Liver (tissue), 9 donors: ENCODE data around the gene TRPM8. TPM values are rescaled to one million over a fixed set of nuclear protein-coding genes. Genes with fewer than 3 reads are reported as not detected.

ENCODE experiments used
- DNase-seq: peaks from one replicate; pipeline ENCODE4 v3.0.0-alpha.2; 2017; ENCODE audit warnings: low spot score
- H3K27ac ChIP-seq, 2 donors: one replicate each; pipeline ENCODE4 v1.7.0; 2013; ENCODE audit warnings: inconsistent platforms in 2 of 2, low read length in 2 of 2, control low read depth in 1 of 2, low read depth in 1 of 2, mild to moderate bottlenecking in 1 of 2
- H3K27me3 ChIP-seq, 4 donors: one replicate each; pipeline versions ENCODE4 v1.6.1 to v1.7.0; 2013; ENCODE audit warnings: low read length in 3 of 4, inconsistent platforms in 1 of 4, mild to moderate bottlenecking in 1 of 4, moderate library complexity in 1 of 4; ENCODE audit not compliant: control insufficient read depth in 4 of 4, insufficient read depth in 4 of 4
- H3K36me3 ChIP-seq, 4 donors: one replicate each; pipeline versions ENCODE4 v1.6.1 to v1.7.0; 2013; ENCODE audit warnings: low read length in 3 of 4, mild to moderate bottlenecking in 3 of 4, low read depth in 1 of 4, moderate library complexity in 1 of 4; ENCODE audit not compliant: control insufficient read depth in 4 of 4, insufficient read depth in 3 of 4
- H3K4me1 ChIP-seq, 4 donors: one replicate each; pipeline versions ENCODE4 v1.6.1 to v1.7.0; 2013; ENCODE audit warnings: low read length in 3 of 4, mild to moderate bottlenecking in 3 of 4, moderate library complexity in 1 of 4; ENCODE audit not compliant: control insufficient read depth in 4 of 4, insufficient read depth in 4 of 4
- H3K4me3 ChIP-seq, 3 donors: one replicate each; pipeline versions ENCODE4 v1.6.1 to v1.7.0; 2013; ENCODE audit warnings: low read length in 3 of 3, control low read depth in 1 of 3, low read depth in 1 of 3, mild to moderate bottlenecking in 1 of 3
- H3K9ac ChIP-seq, 2 donors: one replicate each; pipeline ENCODE4 v1.7.0; 2013; ENCODE audit warnings: low read length in 2 of 2, mild to moderate bottlenecking in 2 of 2, moderate library complexity in 2 of 2, control low read depth in 1 of 2, low read depth in 1 of 2
- H3K9me3 ChIP-seq, 4 donors: one replicate each; pipeline versions ENCODE4 v1.6.1 to v1.7.0; 2013; ENCODE audit warnings: low read length in 3 of 4; ENCODE audit not compliant: control insufficient read depth in 4 of 4
- EGR1 ChIP-seq, 2 donors: IDR thresholded peaks; 2 replicates each; pipeline ENCODE4 v1.6.1; 2016 to 2018; ENCODE audit warnings: antibody characterized with exemption in 2 of 2, low read depth in 2 of 2
- FOXA1 ChIP-seq: IDR thresholded peaks from 2 replicates; pipeline ENCODE4 v1.6.1; 2016; ENCODE audit warnings: antibody characterized with exemption
- FOXA2 ChIP-seq: IDR thresholded peaks from 2 replicates; pipeline ENCODE4 v1.6.1; 2016; ENCODE audit warnings: antibody characterized with exemption
- GABPA ChIP-seq, 2 donors: IDR thresholded peaks in 1 of 2; conservative IDR thresholded peaks in 1 of 2; 2 replicates each; pipeline ENCODE4 v1.6.1; 2016; ENCODE audit warnings: antibody characterized with exemption in 2 of 2, mild to moderate bottlenecking in 1 of 2, moderate library complexity in 1 of 2
- HNF4A ChIP-seq, 2 donors: conservative IDR thresholded peaks; 2 replicates each; pipeline ENCODE4 v1.6.1; 2016; ENCODE audit warnings: antibody characterized with exemption in 2 of 2, mild to moderate bottlenecking in 2 of 2
- HNF4G ChIP-seq: IDR thresholded peaks from 2 replicates; pipeline ENCODE4 v1.6.1; 2016; ENCODE audit warnings: antibody characterized with exemption
- JUND ChIP-seq, 2 donors: IDR thresholded peaks; 2 replicates each; pipeline ENCODE4 v1.6.1; 2016; ENCODE audit warnings: antibody characterized with exemption in 2 of 2
- NR2F2 ChIP-seq: IDR thresholded peaks from 2 replicates; pipeline ENCODE4 v1.6.1; 2016; ENCODE audit warnings: antibody characterized with exemption
- RAD21 ChIP-seq, 2 donors: IDR thresholded peaks; 2 replicates each; pipeline ENCODE4 v1.6.1; 2016; ENCODE audit warnings: antibody characterized with exemption in 2 of 2, mild to moderate bottlenecking in 2 of 2
- RXRA ChIP-seq, 2 donors: IDR thresholded peaks; 2 replicates each; pipeline ENCODE4 v1.6.1; 2017 to 2018; ENCODE audit warnings: antibody characterized with exemption in 2 of 2, mild to moderate bottlenecking in 1 of 2
- SP1 ChIP-seq: IDR thresholded peaks from 2 replicates; pipeline ENCODE4 v1.6.1; 2018; ENCODE audit warnings: antibody characterized with exemption, mild to moderate bottlenecking
- TAF1 ChIP-seq: conservative IDR thresholded peaks from 2 replicates; pipeline ENCODE4 v1.6.1; 2016; ENCODE audit warnings: antibody characterized with exemption, mild to moderate bottlenecking
- YY1 ChIP-seq: IDR thresholded peaks from 2 replicates; pipeline ENCODE4 v1.6.1; 2016; ENCODE audit warnings: antibody characterized with exemption, mild to moderate bottlenecking
- WGBS: extraction: QIAGEN DNeasy Blood & Tissue Kit; methylation state at CpG from one replicate; pipeline ENCODE4 v1.1.7; 2013; 5-methylcytosine and 5-hydroxymethylcytosine counted together
- polyA plus RNA-seq, 2 donors: library from polyadenylated mRNA; stranded (reverse) in 1 of 2; unstranded in 1 of 2; fragments of 200-250 nt in 1 of 2; fragments of >200 nt in 1 of 2; fragmentation: Nextera tagmentation in 1 of 2; extraction: Ambion mirVana in 1 of 2; gene quantifications; one replicate each; pipeline versions ENCODE4 v1.2.1 to v1.2.3, GENCODE V29; 2013 to 2015
- total RNA-seq, 2 donors: library from RNA; depleted of rRNA; stranded (reverse); fragments of >200 nt; gene quantifications; one replicate each; pipeline ENCODE4 v1.2.3, GENCODE V29; 2014
- TF ChIP-seq, protein P1 (sequence below): IDR thresholded peaks from 2 replicates; pipeline ENCODE4 v1.6.1; 2016; ENCODE audit warnings: antibody characterized with exemption
- TF ChIP-seq, protein P2 (sequence below): IDR thresholded peaks from 2 replicates; pipeline ENCODE4 v1.6.1; 2016; ENCODE audit warnings: antibody characterized with exemption, mild to moderate bottlenecking
- TF ChIP-seq, protein P3 (sequence below): fragments of 150-350 bp; IDR thresholded peaks from 2 replicates; pipeline ENCODE4 v1.5.1; 2017; ENCODE audit warnings: improper control_type of control experiment, low read depth, low read length; ENCODE audit not compliant: missing input control
- TF ChIP-seq, protein P4 (sequence below): IDR thresholded peaks from 2 replicates; pipeline ENCODE4 v1.6.1; 2016; ENCODE audit warnings: antibody characterized with exemption
- TF ChIP-seq, protein P5 (sequence below): IDR thresholded peaks from 2 replicates; pipeline ENCODE4 v1.6.1; 2016; ENCODE audit warnings: antibody characterized with exemption
- donor health status: healthy.
- donor health status: healthy.
- donor health status: healthy.
- donor health status: healthy.
- donor health status: healthy.

Gene TRPM8
- total and polyA plus RNA-seq, 4 donors = 1.1 to 79.2 (median 33.2) TPM

DNA sequence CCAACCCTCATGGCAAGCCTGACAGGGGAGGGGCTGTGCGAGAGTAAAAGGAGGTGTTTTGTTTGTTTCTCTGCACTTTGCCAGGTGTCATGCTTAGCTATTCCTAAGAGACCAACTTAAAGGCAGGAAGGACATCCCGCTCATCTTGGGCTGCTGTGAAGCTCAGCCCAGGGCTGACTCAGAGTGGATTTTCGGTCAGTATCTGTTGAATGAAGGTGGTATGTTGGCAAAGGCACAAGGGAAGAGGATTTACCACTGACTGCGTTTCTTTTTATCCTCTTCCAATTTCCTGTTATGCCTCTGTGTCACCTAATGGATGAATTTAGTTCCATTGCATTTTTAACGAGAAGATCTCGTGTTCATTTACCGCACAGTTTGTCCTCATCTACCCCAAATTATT lies 18.9 kb downstream of the TRPM8 start (continued):
- TF ChIP-seq, protein P1, sequence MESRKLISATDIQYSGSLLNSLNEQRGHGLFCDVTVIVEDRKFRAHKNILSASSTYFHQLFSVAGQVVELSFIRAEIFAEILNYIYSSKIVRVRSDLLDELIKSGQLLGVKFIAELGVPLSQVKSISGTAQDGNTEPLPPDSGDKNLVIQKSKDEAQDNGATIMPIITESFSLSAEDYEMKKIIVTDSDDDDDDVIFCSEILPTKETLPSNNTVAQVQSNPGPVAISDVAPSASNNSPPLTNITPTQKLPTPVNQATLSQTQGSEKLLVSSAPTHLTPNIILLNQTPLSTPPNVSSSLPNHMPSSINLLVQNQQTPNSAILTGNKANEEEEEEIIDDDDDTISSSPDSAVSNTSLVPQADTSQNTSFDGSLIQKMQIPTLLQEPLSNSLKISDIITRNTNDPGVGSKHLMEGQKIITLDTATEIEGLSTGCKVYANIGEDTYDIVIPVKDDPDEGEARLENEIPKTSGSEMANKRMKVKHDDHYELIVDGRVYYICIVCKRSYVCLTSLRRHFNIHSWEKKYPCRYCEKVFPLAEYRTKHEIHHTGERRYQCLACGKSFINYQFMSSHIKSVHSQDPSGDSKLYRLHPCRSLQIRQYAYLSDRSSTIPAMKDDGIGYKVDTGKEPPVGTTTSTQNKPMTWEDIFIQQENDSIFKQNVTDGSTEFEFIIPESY = no peak
- no peak for TF ChIP-seq RAD21 (IDR thresholded peaks at IDR 0.05)
- TF ChIP-seq HNF4G = no peak
- TF ChIP-seq FOXA1 = no peak
- no peak for TF ChIP-seq SP1
- TF ChIP-seq HNF4A (conservative IDR thresholded peaks at IDR 0.05) = no peak

DNA sequence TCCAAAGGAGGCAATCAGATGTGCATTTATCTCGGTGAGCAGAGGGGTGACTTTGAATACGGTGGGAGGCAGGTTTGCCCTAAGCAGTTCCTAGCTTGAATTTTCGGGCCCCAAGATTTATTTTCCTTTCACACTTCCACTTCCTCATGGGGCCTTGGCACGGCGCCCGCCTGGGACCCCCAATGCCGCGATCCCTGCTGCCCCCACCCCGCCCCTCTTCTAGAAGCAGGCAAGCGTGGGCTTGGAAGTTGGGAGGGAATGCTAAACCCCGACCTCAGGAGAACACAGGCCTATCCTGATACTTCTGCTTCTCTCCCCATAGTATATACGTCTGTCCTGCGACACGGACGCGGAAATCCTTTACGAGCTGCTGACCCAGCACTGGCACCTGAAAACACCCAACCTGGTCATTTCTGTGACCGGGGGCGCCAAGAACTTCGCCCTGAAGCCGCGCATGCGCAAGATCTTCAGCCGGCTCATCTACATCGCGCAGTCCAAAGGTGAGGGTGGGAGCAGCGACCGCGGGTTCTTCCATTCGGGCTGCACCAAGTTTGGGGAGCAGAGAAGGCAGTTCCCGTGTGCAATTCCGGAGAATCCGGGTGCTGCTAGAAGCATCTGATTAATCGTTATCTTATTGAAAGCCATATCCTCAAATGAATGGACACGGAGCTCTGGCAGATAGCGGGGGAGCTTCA lies 21.6 kb downstream of the TRPM8 start:
- peak; percentile 44 for DNase-seq
- no peak overlapping the region for H3K27ac ChIP-seq
- no peak overlapping the region for H3K9ac ChIP-seq
- H3K9me3 ChIP-seq = no peaks in the 10 kb centered on the region
- WGBS = 38% methylated on average over 36 of the region's 36 CpGs
- peaks cover 0 to 4% (median 2%) of the 10 kb centered on the region in 4 donors for H3K4me1 ChIP-seq
- H3K27me3 ChIP-seq = no peaks in the 10 kb centered on the region
- peak overlapping the region; percentile 45 to 58 (median 46) for H3K4me3 ChIP-seq
- H3K36me3 ChIP-seq = no peaks in the 10 kb centered on the region
- TF ChIP-seq FOXA1 = no peak
- TF ChIP-seq FOXA2 = no peak
- TF ChIP-seq, protein P2, sequence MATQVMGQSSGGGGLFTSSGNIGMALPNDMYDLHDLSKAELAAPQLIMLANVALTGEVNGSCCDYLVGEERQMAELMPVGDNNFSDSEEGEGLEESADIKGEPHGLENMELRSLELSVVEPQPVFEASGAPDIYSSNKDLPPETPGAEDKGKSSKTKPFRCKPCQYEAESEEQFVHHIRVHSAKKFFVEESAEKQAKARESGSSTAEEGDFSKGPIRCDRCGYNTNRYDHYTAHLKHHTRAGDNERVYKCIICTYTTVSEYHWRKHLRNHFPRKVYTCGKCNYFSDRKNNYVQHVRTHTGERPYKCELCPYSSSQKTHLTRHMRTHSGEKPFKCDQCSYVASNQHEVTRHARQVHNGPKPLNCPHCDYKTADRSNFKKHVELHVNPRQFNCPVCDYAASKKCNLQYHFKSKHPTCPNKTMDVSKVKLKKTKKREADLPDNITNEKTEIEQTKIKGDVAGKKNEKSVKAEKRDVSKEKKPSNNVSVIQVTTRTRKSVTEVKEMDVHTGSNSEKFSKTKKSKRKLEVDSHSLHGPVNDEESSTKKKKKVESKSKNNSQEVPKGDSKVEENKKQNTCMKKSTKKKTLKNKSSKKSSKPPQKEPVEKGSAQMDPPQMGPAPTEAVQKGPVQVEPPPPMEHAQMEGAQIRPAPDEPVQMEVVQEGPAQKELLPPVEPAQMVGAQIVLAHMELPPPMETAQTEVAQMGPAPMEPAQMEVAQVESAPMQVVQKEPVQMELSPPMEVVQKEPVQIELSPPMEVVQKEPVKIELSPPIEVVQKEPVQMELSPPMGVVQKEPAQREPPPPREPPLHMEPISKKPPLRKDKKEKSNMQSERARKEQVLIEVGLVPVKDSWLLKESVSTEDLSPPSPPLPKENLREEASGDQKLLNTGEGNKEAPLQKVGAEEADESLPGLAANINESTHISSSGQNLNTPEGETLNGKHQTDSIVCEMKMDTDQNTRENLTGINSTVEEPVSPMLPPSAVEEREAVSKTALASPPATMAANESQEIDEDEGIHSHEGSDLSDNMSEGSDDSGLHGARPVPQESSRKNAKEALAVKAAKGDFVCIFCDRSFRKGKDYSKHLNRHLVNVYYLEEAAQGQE = no peak
- no peak for TF ChIP-seq EGR1 (IDR thresholded peaks at IDR 0.05; ENCODE audit: low read depth in 2 of 2)
- TF ChIP-seq HNF4A (conservative IDR thresholded peaks at IDR 0.05) = peak; percentile 77 to 78
- peak; percentile 73 to 82 for TF ChIP-seq RXRA (IDR thresholded peaks at IDR 0.05)
- TF ChIP-seq, protein P1 = no peak
- peak; percentile 63 for TF ChIP-seq HNF4G
- TF ChIP-seq, protein P3, sequence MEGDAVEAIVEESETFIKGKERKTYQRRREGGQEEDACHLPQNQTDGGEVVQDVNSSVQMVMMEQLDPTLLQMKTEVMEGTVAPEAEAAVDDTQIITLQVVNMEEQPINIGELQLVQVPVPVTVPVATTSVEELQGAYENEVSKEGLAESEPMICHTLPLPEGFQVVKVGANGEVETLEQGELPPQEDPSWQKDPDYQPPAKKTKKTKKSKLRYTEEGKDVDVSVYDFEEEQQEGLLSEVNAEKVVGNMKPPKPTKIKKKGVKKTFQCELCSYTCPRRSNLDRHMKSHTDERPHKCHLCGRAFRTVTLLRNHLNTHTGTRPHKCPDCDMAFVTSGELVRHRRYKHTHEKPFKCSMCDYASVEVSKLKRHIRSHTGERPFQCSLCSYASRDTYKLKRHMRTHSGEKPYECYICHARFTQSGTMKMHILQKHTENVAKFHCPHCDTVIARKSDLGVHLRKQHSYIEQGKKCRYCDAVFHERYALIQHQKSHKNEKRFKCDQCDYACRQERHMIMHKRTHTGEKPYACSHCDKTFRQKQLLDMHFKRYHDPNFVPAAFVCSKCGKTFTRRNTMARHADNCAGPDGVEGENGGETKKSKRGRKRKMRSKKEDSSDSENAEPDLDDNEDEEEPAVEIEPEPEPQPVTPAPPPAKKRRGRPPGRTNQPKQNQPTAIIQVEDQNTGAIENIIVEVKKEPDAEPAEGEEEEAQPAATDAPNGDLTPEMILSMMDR = no peak
- TF ChIP-seq, protein P4, sequence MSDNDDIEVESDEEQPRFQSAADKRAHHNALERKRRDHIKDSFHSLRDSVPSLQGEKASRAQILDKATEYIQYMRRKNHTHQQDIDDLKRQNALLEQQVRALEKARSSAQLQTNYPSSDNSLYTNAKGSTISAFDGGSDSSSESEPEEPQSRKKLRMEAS = no peak
- no peak for TF ChIP-seq GABPA (IDR thresholded peaks at IDR 0.05 in 1 of 2, conservative IDR thresholded peaks at IDR 0.05 in 1 of 2)
- no peak for TF ChIP-seq JUND (IDR thresholded peaks at IDR 0.05)
- peak; percentile 35 for TF ChIP-seq SP1
- TF ChIP-seq RAD21 (IDR thresholded peaks at IDR 0.05) = peak in 1 of 2 donors; percentile 23
- TF ChIP-seq, protein P5, sequence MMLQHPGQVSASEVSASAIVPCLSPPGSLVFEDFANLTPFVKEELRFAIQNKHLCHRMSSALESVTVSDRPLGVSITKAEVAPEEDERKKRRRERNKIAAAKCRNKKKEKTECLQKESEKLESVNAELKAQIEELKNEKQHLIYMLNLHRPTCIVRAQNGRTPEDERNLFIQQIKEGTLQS = no peak
- TF ChIP-seq NR2F2 = no peak
- no peak for TF ChIP-seq TAF1
- TF ChIP-seq YY1 = no peak
